Ascending aorta (tissue), 2 donors: ENCODE measurements around the gene CCDC184. TPM values are rescaled to one million over a fixed set of nuclear protein-coding genes. Genes with fewer than 3 reads are reported as not detected.
"Not testable (repeated sequence)": the region's sequence is repeated elsewhere in the genome, so short reads cannot be mapped to it uniquely, and the experiment has no call there.

Source experiments
- DNase-seq, 2 donors: peaks; one replicate each; pipeline ENCODE4 v3.0.0-alpha.2; 2019; ENCODE audit warnings: low spot score in 2 of 2
- H3K27ac ChIP-seq, 2 donors: fragments of 200-600 bp; sonication (generic); one replicate each; pipeline ENCODE4 v1.5.1; 2016 to 2017; ENCODE audit warnings: mild to moderate bottlenecking in 1 of 2
- H3K27me3 ChIP-seq: fragments of 200-600 bp; sonication (generic); one replicate; pipeline ENCODE4 v1.5.1; 2017
- H3K36me3 ChIP-seq, 2 donors: fragments of 200-600 bp; sonication (generic); one replicate each; pipeline ENCODE4 v1.5.1; 2016
- H3K4me1 ChIP-seq, 2 donors: fragments of 200-600 bp; sonication (generic); one replicate each; pipeline ENCODE4 v1.5.1; 2016 to 2017; ENCODE audit warnings: mild to moderate bottlenecking in 1 of 2
- H3K4me3 ChIP-seq, 2 donors: fragments of 200-600 bp; sonication (generic); one replicate each; pipeline ENCODE4 v1.5.1; 2016 to 2017; ENCODE audit warnings: mild to moderate bottlenecking in 1 of 2
- H3K9me3 ChIP-seq, 2 donors: fragments of 200-600 bp; sonication (generic); one replicate each; pipeline ENCODE4 v1.5.1; 2016
- intact Hi-C: fragments of 100-400 bp; cut with DNase I; formaldehyde crosslinking; loops from one replicate; pipeline ENCODE4 v1.15.1; 2023
- total RNA-seq: library from RNA; depleted of rRNA; stranded (reverse); fragments of >200 nt; gene quantifications from one replicate; pipeline ENCODE4 v1.1.0, GENCODE V29; 2016
- TF ChIP-seq, protein P1 (sequence below), 3 experiments: fragments of 200-600 bp in 2 of 3; fragments of 450-650 bp in 1 of 3; sonication (generic) in 2 of 3; IDR thresholded peaks; one replicate each; pipeline ENCODE4 v1.5.1; 2016 to 2019; ENCODE audit warnings: antibody characterized with exemption in 3 of 3, mild to moderate bottlenecking in 1 of 3, moderate library complexity in 1 of 3

CCDC184 gene
- total RNA-seq, 1 donor from 2014 or later: 1.6 TPM

DNA sequence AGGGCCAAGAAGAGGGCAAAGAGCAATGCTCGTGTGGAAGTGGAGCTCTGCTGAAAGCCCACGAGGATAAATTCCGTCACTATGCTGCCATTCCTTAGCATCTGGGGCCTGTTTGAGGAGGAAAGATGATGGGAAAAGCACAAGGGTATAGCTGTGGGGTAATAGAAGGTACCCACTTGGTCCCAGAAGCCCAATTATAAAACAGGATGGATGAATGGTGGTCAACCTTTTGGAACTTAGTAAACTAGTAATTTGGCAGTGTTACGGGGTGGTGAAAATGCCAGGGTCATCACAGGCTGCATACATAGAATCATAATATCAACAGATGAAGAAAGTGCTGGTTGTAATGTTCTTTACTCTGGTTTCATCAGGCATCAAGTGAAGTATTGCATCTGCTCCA, 19.7 kb downstream of the CCDC184 start, which contains the start of gene OR10AD1:
OR10AD1 (minus strand) TSS at position 101 of the 400 bp plus-strand sequence; CDS start at position 101, 0 bp downstream.
- H3K9me3 ChIP-seq: peaks cover 0 to 65% of the 10 kb centered on the region in 2 donors
- intact Hi-C loops: no loop called here
- TF ChIP-seq, protein P1, sequence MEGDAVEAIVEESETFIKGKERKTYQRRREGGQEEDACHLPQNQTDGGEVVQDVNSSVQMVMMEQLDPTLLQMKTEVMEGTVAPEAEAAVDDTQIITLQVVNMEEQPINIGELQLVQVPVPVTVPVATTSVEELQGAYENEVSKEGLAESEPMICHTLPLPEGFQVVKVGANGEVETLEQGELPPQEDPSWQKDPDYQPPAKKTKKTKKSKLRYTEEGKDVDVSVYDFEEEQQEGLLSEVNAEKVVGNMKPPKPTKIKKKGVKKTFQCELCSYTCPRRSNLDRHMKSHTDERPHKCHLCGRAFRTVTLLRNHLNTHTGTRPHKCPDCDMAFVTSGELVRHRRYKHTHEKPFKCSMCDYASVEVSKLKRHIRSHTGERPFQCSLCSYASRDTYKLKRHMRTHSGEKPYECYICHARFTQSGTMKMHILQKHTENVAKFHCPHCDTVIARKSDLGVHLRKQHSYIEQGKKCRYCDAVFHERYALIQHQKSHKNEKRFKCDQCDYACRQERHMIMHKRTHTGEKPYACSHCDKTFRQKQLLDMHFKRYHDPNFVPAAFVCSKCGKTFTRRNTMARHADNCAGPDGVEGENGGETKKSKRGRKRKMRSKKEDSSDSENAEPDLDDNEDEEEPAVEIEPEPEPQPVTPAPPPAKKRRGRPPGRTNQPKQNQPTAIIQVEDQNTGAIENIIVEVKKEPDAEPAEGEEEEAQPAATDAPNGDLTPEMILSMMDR (IDR thresholded peaks at IDR 0.05): no peak
- no peak within 1 kb of the TSS for H3K4me3 ChIP-seq
- no peak for DNase-seq
- no peak within 1 kb of the TSS for H3K27ac ChIP-seq
- no peaks in the 10 kb centered on the region for H3K27me3 ChIP-seq
- no peaks in the 10 kb centered on the region for H3K4me1 ChIP-seq
- peaks cover 0 to 3% of the 10 kb centered on the region in 2 donors for H3K36me3 ChIP-seq

DNA sequence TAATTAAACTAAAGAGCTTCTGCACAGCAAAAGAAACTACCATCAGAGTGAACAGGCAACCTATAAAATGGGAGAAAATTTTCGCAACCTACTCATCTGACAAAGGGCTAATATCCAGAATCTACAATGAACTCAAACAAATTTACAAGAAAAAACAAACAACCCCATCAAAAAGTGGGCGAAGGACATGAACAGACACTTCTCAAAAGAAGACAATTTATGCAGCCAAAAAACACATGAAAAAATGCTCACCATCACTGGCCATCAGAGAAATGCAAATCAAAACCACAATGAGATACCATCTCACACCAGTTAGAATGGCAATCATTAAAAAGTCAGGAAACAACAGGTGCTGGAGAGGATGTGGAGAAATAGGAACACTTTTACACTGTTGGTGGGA, 26.1 kb downstream of the CCDC184 start:
- DNase-seq, H3K36me3 ChIP-seq, H3K4me3 ChIP-seq, H3K27me3 ChIP-seq, H3K4me1 ChIP-seq, H3K27ac ChIP-seq, intact Hi-C loops: not testable (repeated sequence)
- H3K9me3 ChIP-seq: peaks cover 4 to 41% of the 10 kb centered on the region in 2 donors

DNA sequence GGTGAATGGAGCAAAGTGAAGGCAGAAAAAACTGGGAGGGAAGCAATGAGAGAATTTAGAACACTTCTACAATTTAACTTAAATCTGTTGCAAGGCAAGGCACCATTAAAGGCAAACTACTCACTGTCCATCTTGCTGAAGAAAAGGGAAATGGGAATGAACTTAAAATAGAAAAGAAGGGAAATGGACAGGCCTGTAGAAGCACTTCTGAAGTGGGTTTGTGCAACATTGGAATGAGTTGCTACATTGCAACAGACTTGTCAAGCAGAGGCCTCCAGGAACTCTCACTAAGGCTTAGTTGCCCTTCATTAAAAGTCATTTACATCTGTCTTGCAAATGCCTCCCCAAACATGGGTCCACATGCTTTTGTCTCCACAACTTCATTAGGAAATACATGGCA, 33.3 kb downstream of the CCDC184 start:
- Histone ChIP-seq H3K36me3 (no peaks in the 10 kb centered on the region), H3K27me3 (no peaks in the 10 kb centered on the region), H3K4me1 (no peaks in the 10 kb centered on the region), H3K27ac (no peak overlapping the region), H3K9me3 (no peaks in the 10 kb centered on the region), H3K4me3 (no peak overlapping the region)
- TF ChIP-seq, protein P1 (IDR thresholded peaks at IDR 0.05): no peak
- intact Hi-C loops: no loop called here
- DNase-seq: no peak

DNA sequence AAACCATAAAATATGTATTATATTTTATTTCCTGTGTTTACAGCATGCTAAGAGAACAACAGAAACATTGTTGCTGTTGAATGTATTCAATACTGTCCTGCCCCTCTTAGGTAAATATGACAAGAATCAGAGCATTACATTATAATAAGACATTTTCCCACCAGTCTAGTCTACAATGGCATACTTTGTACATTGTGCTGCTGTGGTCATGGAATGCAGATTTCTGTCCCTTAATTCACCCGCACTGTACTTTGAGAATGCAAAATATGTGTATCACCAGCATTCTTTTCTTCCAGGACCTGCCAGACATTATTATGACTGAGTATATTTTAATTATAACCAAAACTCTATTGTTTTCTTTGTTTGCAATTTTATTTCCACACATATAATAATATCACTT, 36.2 kb downstream of the CCDC184 start:
- Histone ChIP-seq H3K27ac (no peak overlapping the region), H3K36me3 (no peaks in the 10 kb centered on the region), H3K4me1 (no peaks in the 10 kb centered on the region), H3K9me3 (no peaks in the 10 kb centered on the region), H3K4me3 (no peak overlapping the region), H3K27me3 (no peaks in the 10 kb centered on the region)
- DNase-seq: no peak
- intact Hi-C loops: no loop called here
- TF ChIP-seq, protein P1 (IDR thresholded peaks at IDR 0.05): no peak

DNA sequence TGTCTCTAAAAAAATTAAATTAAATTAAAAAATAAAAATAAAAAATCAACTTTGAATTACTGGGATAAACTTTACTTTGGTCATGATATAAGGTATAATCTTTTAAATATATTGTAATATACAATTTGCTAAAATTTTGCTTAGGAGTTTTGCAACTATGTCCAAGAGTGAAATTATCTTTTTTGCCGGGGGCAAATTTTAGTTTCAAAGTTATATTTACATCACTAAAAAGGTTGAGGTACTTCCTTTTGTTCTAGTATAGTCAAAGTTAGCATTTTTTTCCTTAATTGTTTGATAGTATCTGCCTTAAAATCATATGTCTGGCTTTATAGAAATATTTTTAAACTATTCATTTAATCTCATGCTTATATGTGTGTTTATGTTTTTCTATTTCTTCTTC, 37.3 kb downstream of the CCDC184 start:
- Histone ChIP-seq H3K36me3 (no peaks in the 10 kb centered on the region), H3K9me3 (no peaks in the 10 kb centered on the region), H3K4me3 (no peak overlapping the region), H3K27me3 (no peaks in the 10 kb centered on the region), H3K4me1 (no peaks in the 10 kb centered on the region), H3K27ac (no peak overlapping the region)
- intact Hi-C loops: no loop called here
- TF ChIP-seq, protein P1 (IDR thresholded peaks at IDR 0.05): no peak
- no peak for DNase-seq

DNA sequence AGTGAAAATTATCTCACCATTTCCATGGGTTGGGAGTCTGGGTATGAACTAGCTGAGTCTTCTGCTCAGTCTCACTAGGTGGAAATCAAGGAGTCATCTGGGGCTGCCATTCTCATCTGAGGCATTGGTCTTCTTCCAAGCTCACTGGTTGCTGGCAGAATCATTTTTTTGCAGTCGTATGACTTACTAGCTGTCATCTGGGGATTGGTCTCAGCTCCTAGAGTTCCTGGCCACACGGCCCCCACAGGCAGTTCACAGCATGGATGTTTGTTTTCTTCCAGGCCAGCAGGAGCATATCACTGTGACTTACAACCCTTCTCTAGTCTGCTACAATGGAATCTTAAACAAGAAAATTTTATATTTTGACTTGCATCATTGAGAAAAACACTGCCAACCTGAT, 38.2 kb downstream of the CCDC184 start:
- TF ChIP-seq, protein P1 (IDR thresholded peaks at IDR 0.05): no peak
- H3K9me3 ChIP-seq: no peaks in the 10 kb centered on the region

DNA sequence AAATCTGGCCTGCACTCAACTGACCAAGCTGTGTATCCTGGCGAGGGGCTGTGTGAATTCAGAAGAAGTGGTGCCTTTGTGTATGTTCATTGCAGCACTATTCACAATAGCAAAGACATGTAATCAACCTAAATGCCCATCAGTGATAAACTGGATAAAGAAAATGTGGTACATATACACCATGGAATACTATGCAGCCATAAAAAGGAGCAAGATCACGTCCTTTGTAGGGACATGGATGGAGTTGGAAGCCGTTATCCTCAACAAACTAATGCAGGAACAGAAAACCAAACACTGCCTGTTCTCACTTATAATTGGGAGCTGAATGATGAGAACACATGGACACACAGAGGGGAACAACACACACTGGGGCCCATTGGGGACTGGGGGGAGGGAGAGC, 41.1 kb downstream of the CCDC184 start:
- H3K4me1 ChIP-seq, H3K4me3 ChIP-seq, H3K9me3 ChIP-seq, H3K36me3 ChIP-seq, H3K27me3 ChIP-seq, H3K27ac ChIP-seq, intact Hi-C loops, DNase-seq: not testable (repeated sequence)

More for the DNA sequence above, 38.2 kb downstream of the CCDC184 start:
- Histone ChIP-seq H3K36me3 (no peaks in the 10 kb centered on the region), H3K4me3 (no peak overlapping the region), H3K27ac (no peak overlapping the region), H3K27me3 (no peaks in the 10 kb centered on the region), H3K4me1 (no peaks in the 10 kb centered on the region)
- DNase-seq: no peak
- intact Hi-C loops: no loop called here

DNA sequence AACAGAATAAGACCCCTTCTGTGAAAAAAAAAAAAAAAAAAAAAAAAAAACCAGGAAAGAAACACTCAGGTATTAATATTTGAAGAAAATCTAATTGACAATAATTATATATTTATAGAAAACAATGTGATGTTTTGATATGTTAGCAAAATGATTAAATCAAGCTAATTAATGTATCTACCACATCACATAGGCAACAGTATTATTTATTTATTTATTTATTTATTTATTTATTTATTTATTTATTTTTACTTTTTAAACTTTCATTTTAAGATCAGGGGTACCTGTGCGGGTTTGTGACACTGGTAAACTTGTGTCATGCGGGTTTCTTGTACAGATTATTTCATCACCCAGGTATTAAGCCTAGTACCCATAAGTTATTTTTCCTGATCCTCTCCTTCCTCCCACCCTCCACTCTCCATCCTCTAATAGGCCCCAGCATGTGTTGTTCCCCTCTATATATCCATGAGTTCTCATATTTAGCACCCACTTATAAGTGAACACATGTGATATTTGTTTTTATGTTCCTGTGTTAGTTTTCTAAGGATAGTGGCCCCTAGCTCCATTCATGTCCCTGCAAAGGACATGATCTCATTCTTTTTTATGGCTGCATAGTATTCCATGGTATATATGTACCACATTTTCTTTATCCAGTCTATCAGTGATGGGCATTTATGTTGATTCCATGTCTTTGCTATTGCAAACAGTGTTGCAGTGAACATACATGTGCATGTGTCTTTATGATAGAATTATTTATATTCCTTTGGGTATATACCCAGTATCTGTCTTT, 47.9 kb downstream of the CCDC184 start:
- H3K4me3 ChIP-seq, H3K36me3 ChIP-seq, H3K4me1 ChIP-seq, DNase-seq, H3K9me3 ChIP-seq, H3K27ac ChIP-seq, H3K27me3 ChIP-seq, intact Hi-C loops: not testable (repeated sequence)
